Natural killer cell (primary cell): Measurements from ENCODE around the gene TMEM129. TPM values are rescaled to one million over a fixed set of nuclear protein-coding genes. Genes with fewer than 3 reads are reported as not detected.
A peak's percentile ranks its signal among the peaks of the same experiment; 100 is the strongest.

Source experiments
- ATAC-seq, 3 donors: fragments of 150-1000 bp in 2 of 3; fragments of 200-7000 bp in 1 of 3; cut with Tn5 transposase; 1 replicate in 1 of 3; 2 replicates in 2 of 3; pipeline ENCODE4 v1.10.0; 2021; ENCODE audit warnings: mild to moderate bottlenecking in 2 of 3, moderate library complexity in 2 of 3
- DNase-seq, 2 donors: peaks; one replicate each; pipeline versions ENCODE4 v3.0.0 to v3.0.0-alpha.2; 2013 to 2021; ENCODE audit warnings: mixed read lengths in 1 of 2
- H3K27ac ChIP-seq: one replicate; pipeline ENCODE4 v1.5.1; 2013; ENCODE audit warnings: mild to moderate bottlenecking, low read length
- H3K27me3 ChIP-seq: one replicate; pipeline ENCODE4 v1.6.1; 2013; ENCODE audit warnings: low read length; ENCODE audit not compliant: control insufficient read depth, insufficient read depth
- H3K36me3 ChIP-seq: one replicate; pipeline ENCODE4 v1.6.1; 2013; ENCODE audit warnings: low read length; ENCODE audit not compliant: control insufficient read depth, insufficient read depth
- H3K4me1 ChIP-seq: one replicate; pipeline ENCODE4 v1.6.1; 2013; ENCODE audit warnings: low read length; ENCODE audit not compliant: control insufficient read depth, insufficient read depth
- H3K4me3 ChIP-seq: one replicate; pipeline ENCODE4 v1.5.1; 2013; ENCODE audit warnings: low read length
- H3K9me3 ChIP-seq: one replicate; pipeline ENCODE4 v1.6.1; 2013; ENCODE audit warnings: low read length; ENCODE audit not compliant: control insufficient read depth, insufficient read depth
- H3K27ac Mint-ChIP-seq, 2 donors: one replicate each; pipeline ENCODE4 v1.8.0; 2022; ENCODE audit warnings: mild to moderate bottlenecking in 2 of 2, mixed read lengths in 2 of 2, moderate library complexity in 1 of 2
- H3K27me3 Mint-ChIP-seq, 2 donors: one replicate each; pipeline ENCODE4 v1.8.0; 2022; ENCODE audit warnings: low read depth in 2 of 2, mixed read lengths in 2 of 2
- H3K36me3 Mint-ChIP-seq: one replicate; pipeline ENCODE4 v1.8.0; 2022; ENCODE audit warnings: mixed read lengths
- H3K4me1 Mint-ChIP-seq, 2 donors: one replicate each; pipeline ENCODE4 v1.8.0; 2022; ENCODE audit warnings: mixed read lengths in 2 of 2
- H3K4me3 Mint-ChIP-seq: one replicate; pipeline ENCODE4 v1.8.0; 2022; ENCODE audit warnings: mild to moderate bottlenecking, moderate library complexity, mixed read lengths
- H3K9me3 Mint-ChIP-seq, 2 donors: one replicate each; pipeline ENCODE4 v1.8.0; 2022; ENCODE audit warnings: mixed read lengths in 2 of 2
- CTCF ChIP-seq: fragments of 200-600 bp; IDR thresholded peaks from one replicate; pipeline ENCODE4 v1.8.0; 2022; ENCODE audit warnings: antibody characterized with exemption
- WGBS: methylation state at CpG from one replicate; pipeline ENCODE4 v1.1.7; 2013; ENCODE audit warnings: missing lambda C conversion rate; ENCODE audit not compliant: insufficient coverage; 5-methylcytosine and 5-hydroxymethylcytosine counted together
- intact Hi-C: fragments of 100-400 bp; cut with micrococcal nuclease; formaldehyde crosslinking; loops from one replicate; pipeline ENCODE4 v1.14.2; 2022
- total RNA-seq, 4 donors: library from RNA; stranded (reverse); fragments of 120-200 nt in 1 of 4; gene quantifications; one replicate each; pipeline versions ENCODE4 v1.2.3 to v1.2.4, GENCODE V29; 2013 to 2022

Gene TMEM129
- total RNA-seq, 3 donors from 2014 or later (not counting 1 experiment from before 2014, with no cell fraction given): 18.2 to 26.9 (median 20.8) TPM

GRCh38 chr4:1746265-1746691, 25.2 kb upstream of the TMEM129 start:
- Mint-ChIP-seq H3K27me3 (no peaks in the 10 kb centered on the region), H3K4me3 (no peak overlapping the region), H3K4me1 (no peaks in the 10 kb centered on the region), H3K36me3 (no peaks in the 10 kb centered on the region), H3K27ac (no peak overlapping the region), H3K9me3 (no peaks in the 10 kb centered on the region)
- no peaks in the 10 kb centered on the region for H3K9me3 ChIP-seq
- peak; percentile 66 to 81 for DNase-seq
- WGBS: 23% methylated on average over 17 of the region's 17 CpGs
- intact Hi-C loops: loop anchor here (10.0 kb wide), 1 partner anchor 69 kb away; no protein-coding TSS in a partner anchor
- peak; percentile 54 to 83 (median 83) for ATAC-seq
- peaks cover 10% of the 10 kb centered on the region for H3K4me1 ChIP-seq
- no peak overlapping the region for H3K4me3 ChIP-seq
- peak; percentile 66 for TF ChIP-seq CTCF
- H3K27ac ChIP-seq: no peak overlapping the region
- no peaks in the 10 kb centered on the region for H3K27me3 ChIP-seq
- H3K36me3 ChIP-seq: peaks cover 6% of the 10 kb centered on the region

- Histone ChIP-seq H3K36me3 (peaks cover 8% of the 10 kb centered on the region), H3K4me3 (no peak overlapping the region), H3K27me3 (no peaks in the 10 kb centered on the region), H3K4me1 (peaks cover 10% of the 10 kb centered on the region), H3K27ac (no peak overlapping the region), H3K9me3 (no peaks in the 10 kb centered on the region)
- intact Hi-C loops: loop anchor here (10.0 kb wide), 1 partner anchor 69 kb away; no protein-coding TSS in a partner anchor
- ATAC-seq (no peak), DNase-seq (no peak)
- no peak overlapping the region for H3K4me3 Mint-ChIP-seq
- H3K4me1 Mint-ChIP-seq: no peaks in the 10 kb centered on the region
- H3K27me3 Mint-ChIP-seq: no peaks in the 10 kb centered on the region
- H3K36me3 Mint-ChIP-seq: no peaks in the 10 kb centered on the region
- H3K27ac Mint-ChIP-seq: no peak overlapping the region
- no peak for TF ChIP-seq CTCF
- 88% methylated on average over 12 of the region's 12 CpGs for WGBS
- no peaks in the 10 kb centered on the region for H3K9me3 Mint-ChIP-seq
These were observed 24.6 kb upstream of the TMEM129 start for GRCh38 chr4:1745697-1746096.

DNA sequence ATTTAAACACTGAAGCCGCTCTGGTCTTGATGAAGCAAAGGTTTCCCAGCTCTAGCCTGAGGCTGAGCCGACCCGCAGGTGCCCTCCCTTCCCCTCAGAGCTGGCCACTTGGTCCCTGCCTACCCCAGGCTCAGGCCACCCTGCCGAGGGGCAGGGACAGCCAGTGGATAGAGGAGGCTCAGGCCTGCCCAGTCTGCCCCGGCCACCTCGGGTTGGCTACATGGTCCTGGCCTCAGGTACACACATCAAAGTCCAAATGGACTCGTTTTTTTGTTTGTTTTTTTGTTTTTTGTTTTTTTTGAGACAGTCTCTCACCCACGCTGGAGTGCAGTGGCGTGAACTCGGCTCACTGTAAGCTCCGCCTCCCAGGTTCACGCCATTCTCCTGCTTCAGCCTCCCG, 24.0 kb upstream of the TMEM129 start:
- no peaks in the 10 kb centered on the region for H3K9me3 Mint-ChIP-seq
- no peak for DNase-seq
- intact Hi-C loops: loop anchor here (10.0 kb wide), 1 partner anchor 70 kb away; no protein-coding TSS in a partner anchor
- TF ChIP-seq CTCF: no peak
- H3K27me3 Mint-ChIP-seq: no peaks in the 10 kb centered on the region
- H3K4me3 Mint-ChIP-seq: no peak overlapping the region
- H3K27ac ChIP-seq: no peak overlapping the region
- no peaks in the 10 kb centered on the region for H3K36me3 Mint-ChIP-seq
- H3K27me3 ChIP-seq: no peaks in the 10 kb centered on the region
- no peaks in the 10 kb centered on the region for H3K9me3 ChIP-seq
- no peaks in the 10 kb centered on the region for H3K4me1 Mint-ChIP-seq
- WGBS: 89% methylated on average over 13 of the region's 13 CpGs
- peaks cover 10% of the 10 kb centered on the region for H3K4me1 ChIP-seq
- no peak overlapping the region for H3K4me3 ChIP-seq
- ATAC-seq: no peak
- peaks cover 12% of the 10 kb centered on the region for H3K36me3 ChIP-seq
- H3K27ac Mint-ChIP-seq: no peak overlapping the region

- no peak for TF ChIP-seq CTCF
- Mint-ChIP-seq H3K4me3 (no peak overlapping the region), H3K4me1 (no peaks in the 10 kb centered on the region), H3K36me3 (no peaks in the 10 kb centered on the region), H3K9me3 (no peaks in the 10 kb centered on the region), H3K27me3 (no peaks in the 10 kb centered on the region), H3K27ac (no peak overlapping the region)
- no peak for ATAC-seq
- Histone ChIP-seq H3K27ac (no peak overlapping the region), H3K4me1 (peaks cover 10% of the 10 kb centered on the region), H3K9me3 (no peaks in the 10 kb centered on the region), H3K36me3 (peaks cover 14% of the 10 kb centered on the region), H3K4me3 (no peak overlapping the region), H3K27me3 (no peaks in the 10 kb centered on the region)
- DNase-seq: no peak
- intact Hi-C loops: loop anchor here (10.0 kb wide), 1 partner anchor 70 kb away; no protein-coding TSS in a partner anchor
- 98% methylated on average over 14 of the region's 14 CpGs for WGBS
These were observed 23.4 kb upstream of the TMEM129 start for GRCh38 chr4:1744552-1744951.
